Left ventricle myocardium inferior (tissue), 1 donor: ENCODE data around the gene ARL16. TPM values are rescaled to one million over a fixed set of nuclear protein-coding genes. Genes with fewer than 3 reads are reported as not detected.
"Not testable (repeated sequence)": the region's sequence is repeated elsewhere in the genome, so short reads cannot be mapped to it uniquely, and the experiment has no call there.

Experiments used
- DNase-seq: peaks from one replicate; pipeline ENCODE4 v3.0.0-alpha.2; 2020
- H3K27ac ChIP-seq: fragments of 200-600 bp; replicated peaks from 2 replicates; pipeline ENCODE4 v1.8.0; 2021
- H3K27me3 ChIP-seq: fragments of 200-600 bp; 2 replicates; pipeline ENCODE4 v1.8.0; 2021; ENCODE audit warnings: low read depth
- H3K36me3 ChIP-seq: fragments of 200-600 bp; 2 replicates; pipeline ENCODE4 v1.8.0; 2021
- H3K4me1 ChIP-seq: fragments of 200-600 bp; 2 replicates; pipeline ENCODE4 v1.8.0; 2021
- H3K4me3 ChIP-seq: fragments of 200-600 bp; 2 replicates; pipeline ENCODE4 v1.8.0; 2021; ENCODE audit warnings: mild to moderate bottlenecking, moderate library complexity
- H3K9me3 ChIP-seq: fragments of 200-600 bp; replicated peaks from 2 replicates; pipeline ENCODE4 v1.8.0; 2021
- CTCF ChIP-seq: fragments of 200-600 bp; IDR thresholded peaks from 2 replicates; pipeline ENCODE4 v1.8.0; 2021; ENCODE audit warnings: antibody characterized with exemption, mild to moderate bottlenecking, borderline replicate concordance
- intact Hi-C: fragments of 100-400 bp; cut with micrococcal nuclease; formaldehyde crosslinking; loops from one replicate; pipeline ENCODE4 v1.11.0; 2022
- total RNA-seq: library from RNA; stranded (reverse); fragmentation: NEBNext Ultra II Directional; extraction: Animal tissue kit (Norgen Biotek cat#: 25700); gene quantifications from one replicate; pipeline ENCODE4 v1.2.1, GENCODE V29; 2021
- donor health status: DM: no; HTN: yes; CAD: no; lungs with severe emphysema.

ARL16 gene
- total RNA-seq, 1 donor from 2014 or later: 9.0 TPM

DNA sequence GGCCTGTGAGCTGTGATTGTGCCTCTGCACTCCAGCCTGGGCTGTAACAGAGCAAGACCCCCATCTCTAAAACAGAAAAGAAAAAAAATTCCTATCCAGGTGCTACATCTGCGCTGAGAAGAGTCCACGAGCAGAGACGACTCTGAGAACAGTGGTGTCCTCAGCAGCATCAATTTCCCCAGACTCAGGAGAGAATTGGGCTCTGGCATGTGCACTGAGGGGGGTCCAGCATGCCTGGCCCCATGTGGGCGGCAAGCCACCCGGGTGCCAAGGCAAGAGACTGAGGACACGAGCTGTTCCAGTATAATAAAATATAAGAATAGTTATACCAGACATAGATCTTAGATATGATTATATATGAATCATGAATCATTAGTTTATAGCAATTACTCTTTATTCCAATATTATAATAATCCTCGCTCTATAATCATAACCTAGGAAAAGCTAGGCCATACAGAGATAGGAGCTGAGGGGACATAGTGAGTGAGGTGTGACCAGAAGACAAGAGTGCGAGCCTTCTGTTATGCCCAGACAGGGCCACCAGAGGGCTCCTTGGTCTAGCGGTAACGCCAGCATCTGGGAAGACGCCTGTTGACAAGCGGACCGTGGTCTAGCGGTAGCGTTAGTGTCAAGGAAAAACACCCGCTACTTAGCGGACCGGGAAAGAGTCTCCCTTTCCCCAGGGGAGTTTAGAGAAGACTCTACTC, 7.9 kb downstream of the ARL16 start:
- H3K27me3 ChIP-seq, H3K27ac ChIP-seq, H3K9me3 ChIP-seq, intact Hi-C loops, DNase-seq, H3K4me1 ChIP-seq, H3K4me3 ChIP-seq: not testable (repeated sequence)
- peaks cover 34% of the 10 kb centered on the region for H3K36me3 ChIP-seq
- peak; percentile 65 for TF ChIP-seq CTCF

GRCh38 chr17:81673561-81674258, 9.9 kb downstream of the ARL16 start:
- Histone ChIP-seq H3K9me3 (no peaks in the 10 kb centered on the region), H3K27ac (no peak overlapping the region), H3K4me3 (no peak overlapping the region), H3K36me3 (peaks cover 51% of the 10 kb centered on the region), H3K27me3 (no peaks in the 10 kb centered on the region), H3K4me1 (no peaks in the 10 kb centered on the region)
- no peak for TF ChIP-seq CTCF
- DNase-seq: no peak
- intact Hi-C loops: no loop called here

DNA sequence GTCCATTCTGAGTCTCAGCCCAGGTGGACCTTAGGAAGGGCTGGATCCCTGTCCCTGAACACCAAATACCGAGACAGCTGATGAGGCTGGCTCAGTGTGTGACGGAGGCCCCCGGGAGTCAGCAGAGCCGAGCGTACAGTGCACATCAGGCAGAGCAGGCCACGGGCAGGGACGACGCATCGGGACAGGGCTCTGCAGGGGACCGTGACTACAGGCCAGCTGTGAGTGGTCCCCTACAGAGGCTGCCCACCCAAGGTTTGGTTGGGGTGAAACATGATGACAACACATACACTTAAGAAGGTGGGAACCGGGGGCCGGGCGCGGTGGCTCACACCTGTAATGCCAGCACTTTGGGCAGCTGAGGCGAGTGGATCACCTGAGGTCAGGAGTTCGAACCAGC, 10.6 kb downstream of the ARL16 start:
- Histone ChIP-seq H3K36me3 (peaks cover 55% of the 10 kb centered on the region), H3K27me3 (no peaks in the 10 kb centered on the region), H3K27ac (no peak overlapping the region), H3K9me3 (no peaks in the 10 kb centered on the region), H3K4me3 (no peak overlapping the region), H3K4me1 (peaks cover 5% of the 10 kb centered on the region)
- intact Hi-C loops: no loop called here
- TF ChIP-seq CTCF: no peak
- no peak for DNase-seq

- no peak for DNase-seq
- intact Hi-C loops: no loop called here
- Histone ChIP-seq H3K27me3 (no peaks in the 10 kb centered on the region), H3K27ac (no peak overlapping the region), H3K36me3 (peaks cover 55% of the 10 kb centered on the region), H3K4me1 (peaks cover 10% of the 10 kb centered on the region), H3K9me3 (no peaks in the 10 kb centered on the region), H3K4me3 (no peak overlapping the region)
- no peak for TF ChIP-seq CTCF
Observed at GRCh38 chr17:81672504-81672903, 11.1 kb downstream of the ARL16 start.

DNA sequence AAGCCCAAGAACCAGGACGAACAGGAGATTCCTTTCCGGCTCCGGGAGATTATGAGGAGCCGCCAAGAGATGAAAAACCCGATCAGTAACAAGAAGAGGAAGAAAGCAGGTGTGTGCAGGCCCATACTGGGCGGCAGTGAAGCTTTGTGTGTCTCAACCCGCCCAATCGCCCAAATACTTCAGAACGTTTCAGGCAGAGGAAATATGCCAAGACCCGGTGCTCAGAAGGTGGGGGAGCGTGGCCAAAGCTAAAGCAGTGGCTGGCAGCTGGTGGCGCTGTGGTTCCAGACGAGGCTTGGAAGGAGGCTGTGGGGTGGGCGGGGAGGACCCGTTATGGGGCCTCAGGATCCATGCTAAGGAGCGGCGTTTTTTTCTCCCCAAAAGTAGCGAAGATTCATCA, 15.8 kb downstream of the ARL16 start:
- H3K27me3 ChIP-seq: no peaks in the 10 kb centered on the region
- intact Hi-C loops: no loop called here
- H3K36me3 ChIP-seq: peaks cover 47% of the 10 kb centered on the region
- no peak for DNase-seq
- peaks cover 34% of the 10 kb centered on the region for H3K4me1 ChIP-seq
- H3K9me3 ChIP-seq: no peaks in the 10 kb centered on the region
- no peak for TF ChIP-seq CTCF
- H3K27ac ChIP-seq: no peak overlapping the region
- H3K4me3 ChIP-seq: peak overlapping the region; percentile 95
